Measurements from ENCODE around the gene SEMA3D. TPM values are rescaled to one million over a fixed set of nuclear protein-coding genes. Genes with fewer than 3 reads are reported as not detected.

The SEMA3D gene
- total and polyA plus RNA-seq, 2 of the 4 experiments (the other 2 are of a cell fraction) = 2.9 to 13.6 TPM

DNA sequence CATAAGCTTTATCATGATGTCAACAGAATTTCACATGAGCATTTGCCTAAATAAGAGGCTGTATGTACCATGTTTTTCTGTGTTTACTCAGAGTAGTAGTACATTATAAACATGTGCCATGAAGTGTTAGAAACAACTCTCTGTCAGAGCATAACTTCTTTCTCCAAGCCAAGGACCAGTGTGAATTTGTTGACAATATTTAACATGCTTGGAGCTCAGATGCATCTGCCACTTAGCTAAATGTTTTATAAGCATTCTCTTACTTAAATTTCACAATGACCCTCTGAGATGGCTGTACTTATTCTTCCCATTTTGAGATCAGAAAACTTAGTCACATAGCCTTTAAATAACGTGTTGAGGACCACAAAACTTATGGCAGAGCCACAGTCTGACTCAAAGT, 105.0 kb downstream of the SEMA3D start:
- no peak overlapping the region; the same call in 1 of the 2 replicates for H3K14ac ChIP-seq (replicated peaks; ENCODE audit: low read depth, low read length)
- no TSS peak for BruUV-seq (replicated peaks)
- H3K4me3 ChIP-seq (ENCODE audit: insufficient read depth, low read depth, low read length) = no peak overlapping the region
- 0% methylated on average over 1 of the region's 1 CpG; no CpG with 5 or more reads in 1 of the 2 experiments for WGBS, 2 experiments (ENCODE audit: extremely low coverage in 2 of 2, insufficient read length in 1 of 2)
- H2BK120ac ChIP-seq (ENCODE audit: low read depth, low read length) = no peak overlapping the region
- no peak overlapping the region for H3K23ac ChIP-seq (ENCODE audit: low read depth, low read length)
- no peak overlapping the region for H3K27ac ChIP-seq (ENCODE audit: insufficient read depth, low read length)
- TF ChIP-seq RFX5 (IDR thresholded peaks at IDR 0.05; ENCODE audit: low read depth, low read length) (no peak), RCOR1 (IDR thresholded peaks at IDR 0.05; ENCODE audit: insufficient replicate concordance, low read length) (no peak), MXI1 (IDR thresholded peaks at IDR 0.05; ENCODE audit: borderline replicate concordance, low read depth, low read length) (no peak), POLR2A (IDR thresholded peaks at IDR 0.05; ENCODE audit: low read depth, low read length) (no peak), CEBPB (IDR thresholded peaks at IDR 0.05; ENCODE audit: low read depth, low read length) (no peak), CTCF (conservative IDR thresholded peaks at IDR 0.05; ENCODE audit: low read depth, low read length) (no peak), MAFK (IDR thresholded peaks at IDR 0.05; ENCODE audit: low read depth, low read length) (no peak), CHD1 (IDR thresholded peaks at IDR 0.05; ENCODE audit: low read depth, low read length) (no peak), SMC3 (IDR thresholded peaks at IDR 0.05; ENCODE audit: low read depth, low read length) (no peak), BHLHE40 (IDR thresholded peaks at IDR 0.05; ENCODE audit: low read depth, low read length) (no peak), RAD21 (IDR thresholded peaks at IDR 0.05; ENCODE audit: low read length) (no peak)
- TF ChIP-seq, protein P1, sequence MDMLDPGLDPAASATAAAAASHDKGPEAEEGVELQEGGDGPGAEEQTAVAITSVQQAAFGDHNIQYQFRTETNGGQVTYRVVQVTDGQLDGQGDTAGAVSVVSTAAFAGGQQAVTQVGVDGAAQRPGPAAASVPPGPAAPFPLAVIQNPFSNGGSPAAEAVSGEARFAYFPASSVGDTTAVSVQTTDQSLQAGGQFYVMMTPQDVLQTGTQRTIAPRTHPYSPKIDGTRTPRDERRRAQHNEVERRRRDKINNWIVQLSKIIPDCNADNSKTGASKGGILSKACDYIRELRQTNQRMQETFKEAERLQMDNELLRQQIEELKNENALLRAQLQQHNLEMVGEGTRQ (IDR thresholded peaks at IDR 0.05; ENCODE audit: low read depth, low read length) = no peak
- ATAC-seq (ENCODE audit: low read depth) (no peak), DNase-seq (no peak)
- no peaks in the 10 kb centered on the region for H3K4me1 ChIP-seq (ENCODE audit: control insufficient read depth, insufficient read depth, low read length)
- H2AK5ac ChIP-seq (ENCODE audit: low read depth, low read length) = no peak overlapping the region
- H3K9me3 ChIP-seq (ENCODE audit: control insufficient read depth, insufficient read depth, low read length) = no peaks in the 10 kb centered on the region
- H4K5ac ChIP-seq (ENCODE audit: low read depth, low read length) = no peak overlapping the region
- H3K9me1 ChIP-seq (ENCODE audit: insufficient read depth, low read length) = no peaks in the 10 kb centered on the region
- no peak overlapping the region for H3K4me2 ChIP-seq (ENCODE audit: low read depth, low read length)
- no peak overlapping the region for H3K9ac ChIP-seq (ENCODE audit: low read depth, low read length)
- no peaks in the 10 kb centered on the region for H4K20me1 ChIP-seq (ENCODE audit: insufficient read depth, low read length)
- no peak overlapping the region for H2AFZ ChIP-seq (replicated peaks; ENCODE audit: low read length, poor library complexity)
- no peak overlapping the region for H3K56ac ChIP-seq (ENCODE audit: extremely low read depth, insufficient read depth, low read length)
- H2BK5ac ChIP-seq (ENCODE audit: low read depth, low read length, poor library complexity, severe bottlenecking) = no peak overlapping the region
- H3K36me3 ChIP-seq (ENCODE audit: control insufficient read depth, insufficient read depth, low read length) = no peaks in the 10 kb centered on the region
- H3K79me1 ChIP-seq (ENCODE audit: low read depth in 1 of 2, low read length in 2 of 2) = no peaks in the 10 kb centered on the region
- in situ Hi-C loops (cut with MboI; ENCODE audit: low sequenced_read_pairs) (no loop called here), dilution Hi-C loops (cut with HindIII; ENCODE audit: low sequenced_read_pairs, unreplicated experiment) (no loop called here), intact Hi-C loops (cut with micrococcal nuclease) (loop anchor here (2.0 kb wide), 1 partner anchor 15 kb away; no protein-coding TSS in a partner anchor)
- ChIA-PET CTCF (interaction anchor here (1.1 kb wide), 1 partner anchor 28 kb away, joined by 3 read pairs; no protein-coding TSS in a partner anchor), POLR2A (ENCODE audit: unreplicated experiment) (no interaction called here)
- no peak overlapping the region for H4K91ac ChIP-seq (ENCODE audit: insufficient read depth, low read depth, low read length)
- no peak overlapping the region for H2BK20ac ChIP-seq (ENCODE audit: low read depth, low read length)
- no peak overlapping the region for H3K4ac ChIP-seq (ENCODE audit: low read depth, low read length)
- no peak overlapping the region for H2BK15ac ChIP-seq (ENCODE audit: low read depth, low read length)
- no peak overlapping the region for H2AK9ac ChIP-seq (replicated peaks; ENCODE audit: low read depth, low read length, poor library complexity)
- H4K8ac ChIP-seq (ENCODE audit: low read depth in 2 of 2, low read length in 2 of 2) = no peak overlapping the region
- no peaks in the 10 kb centered on the region for H3K27me3 ChIP-seq (ENCODE audit: control insufficient read depth, insufficient read depth, low read length)
- H3K18ac ChIP-seq (ENCODE audit: low read depth, low read length) = no peak overlapping the region
